AG09319 (cell line): Measurements from ENCODE around the gene RPL39.
A peak's percentile ranks its signal among the peaks of the same experiment; 100 is the strongest.
"Not testable (repeated sequence)": the region's sequence is repeated elsewhere in the genome, so short reads cannot be mapped to it uniquely, and the experiment has no call there.

Experiments used
- DNase-seq: peaks from one replicate; pipeline ENCODE4 v3.0.0-alpha.2; 2010; ENCODE audit warnings: low read depth; ENCODE audit errors: extremely low read depth
- CTCF ChIP-seq: IDR thresholded peaks from 2 replicates; pipeline ENCODE4 v1.5.1; 2011; ENCODE audit warnings: low read depth, mild to moderate bottlenecking, inconsistent platforms, low read length, moderate library complexity

The RPL39 gene

GRCh38 chrX:119791437-119792231 lies at the start of gene RPL39:
RPL39 (minus strand) TSS chrX:119791630; CDS start chrX:119791576, 54 bp downstream.
- no peak for TF ChIP-seq CTCF

GRCh38 chrX:119833905-119834304 lies 42.5 kb upstream of the RPL39 start:
- TF ChIP-seq CTCF: no peak
- no peak for DNase-seq

More at GRCh38 chrX:119791437-119792231, at the start of gene RPL39:
- peak; percentile 58 for DNase-seq

DNA sequence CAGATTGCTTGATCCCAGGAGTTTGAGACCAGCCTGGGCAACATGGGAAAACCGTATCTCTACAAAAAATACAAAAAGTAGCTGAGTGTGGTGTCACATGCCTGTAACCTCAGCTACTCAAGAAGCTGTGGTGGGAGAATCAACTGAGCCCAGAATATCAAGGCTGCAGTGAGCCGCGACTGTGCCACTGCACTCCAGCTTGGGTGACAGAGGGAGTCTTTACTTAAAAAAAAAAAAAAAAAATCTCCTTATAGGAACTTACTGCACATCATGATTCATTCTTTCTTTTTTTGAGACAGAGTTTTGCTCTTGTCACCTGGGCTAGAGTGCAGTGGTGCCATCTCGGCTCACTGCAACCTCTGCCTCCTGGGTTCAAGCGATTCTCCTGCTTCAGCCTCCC lies 37.0 kb upstream of the RPL39 start:
- no peak for DNase-seq
- TF ChIP-seq CTCF: no peak

GRCh38 chrX:119826399-119826959 lies 35.0 kb upstream of the RPL39 start:
- no peak for DNase-seq
- no peak for TF ChIP-seq CTCF

GRCh38 chrX:119824221-119824620 lies 32.8 kb upstream of the RPL39 start:
- DNase-seq: not testable (repeated sequence)

- DNase-seq: not testable (repeated sequence)
Measured at GRCh38 chrX:119821703-119822102, 30.3 kb upstream of the RPL39 start.

DNA sequence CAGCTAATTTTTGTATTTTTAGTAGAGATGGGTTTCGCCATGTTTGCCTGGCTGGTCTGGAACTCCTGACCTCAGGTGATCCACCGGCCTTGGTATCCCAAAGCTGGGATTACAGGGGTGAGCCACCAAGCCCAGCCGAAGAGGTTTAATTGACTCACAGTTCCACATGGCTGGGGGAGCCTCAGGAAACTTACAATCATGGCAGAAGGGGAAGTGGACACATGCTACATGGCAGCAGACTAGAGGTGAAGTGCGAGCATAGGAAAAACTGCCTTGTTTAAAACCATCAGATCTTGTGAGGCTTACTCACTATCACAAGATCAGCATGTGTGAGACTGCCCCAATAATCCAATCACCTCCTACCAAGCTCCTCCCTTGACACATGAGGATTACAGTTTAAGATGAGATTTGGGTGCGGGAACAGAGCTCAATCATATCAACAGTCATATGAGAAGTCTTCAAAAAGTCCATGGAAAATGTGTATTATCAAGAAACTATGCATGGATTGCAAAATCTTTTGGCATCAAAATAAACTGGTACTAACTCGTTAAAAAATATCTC lies 25.8 kb upstream of the RPL39 start:
- no peak for DNase-seq

More for the DNA sequence above, 25.8 kb upstream of the RPL39 start:
- no peak for TF ChIP-seq CTCF
